WTC11 (cell line): ENCODE measurements around the gene GPR162.

Source experiments
- ZNF121 ChIP-seq: sonication (generic); formaldehyde crosslinking; IDR thresholded peaks from 2 replicates; pipeline ENCODE4 v1.8.0; 2023; ENCODE audit warnings: missing genetic modification reagents
- TF ChIP-seq, protein P1 (sequence below): fragments of 200-600 bp; IDR thresholded peaks from 2 replicates; pipeline ENCODE4 v1.8.0; 2022; ENCODE audit warnings: antibody characterized with exemption

DNA sequence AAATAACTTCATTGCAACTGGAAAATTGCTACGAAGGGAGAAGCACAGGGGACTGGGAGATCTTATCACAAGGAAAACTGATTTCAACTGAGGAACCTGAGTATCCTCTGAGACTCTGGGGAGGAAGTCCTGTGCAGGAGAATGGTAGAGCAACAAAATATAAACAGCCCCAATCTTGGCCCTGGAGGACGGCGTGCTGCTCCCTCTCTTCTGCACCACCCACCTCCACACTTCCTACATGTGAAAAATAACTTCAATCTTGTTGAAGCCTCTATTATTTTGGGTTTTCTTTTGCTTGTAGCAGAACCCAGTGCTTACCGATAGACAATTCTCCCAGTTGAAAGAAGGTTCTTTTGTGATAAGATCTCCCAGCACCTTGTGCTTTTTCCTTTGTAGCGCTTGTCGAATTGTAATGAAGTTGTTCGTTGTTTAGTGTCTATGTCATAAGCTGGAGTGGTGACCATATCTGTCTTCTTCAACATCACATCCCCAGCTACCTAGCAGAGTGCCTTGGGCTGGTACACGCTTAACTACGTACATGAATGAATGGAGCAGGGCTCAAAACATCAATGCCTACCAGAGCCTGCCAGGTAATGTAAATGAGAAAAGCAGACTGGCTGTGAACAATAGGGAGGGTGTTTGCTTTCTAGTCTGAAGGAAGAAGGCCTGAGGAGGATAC is 35.1 kb upstream of the GPR162 start:
- TF ChIP-seq, protein P1, sequence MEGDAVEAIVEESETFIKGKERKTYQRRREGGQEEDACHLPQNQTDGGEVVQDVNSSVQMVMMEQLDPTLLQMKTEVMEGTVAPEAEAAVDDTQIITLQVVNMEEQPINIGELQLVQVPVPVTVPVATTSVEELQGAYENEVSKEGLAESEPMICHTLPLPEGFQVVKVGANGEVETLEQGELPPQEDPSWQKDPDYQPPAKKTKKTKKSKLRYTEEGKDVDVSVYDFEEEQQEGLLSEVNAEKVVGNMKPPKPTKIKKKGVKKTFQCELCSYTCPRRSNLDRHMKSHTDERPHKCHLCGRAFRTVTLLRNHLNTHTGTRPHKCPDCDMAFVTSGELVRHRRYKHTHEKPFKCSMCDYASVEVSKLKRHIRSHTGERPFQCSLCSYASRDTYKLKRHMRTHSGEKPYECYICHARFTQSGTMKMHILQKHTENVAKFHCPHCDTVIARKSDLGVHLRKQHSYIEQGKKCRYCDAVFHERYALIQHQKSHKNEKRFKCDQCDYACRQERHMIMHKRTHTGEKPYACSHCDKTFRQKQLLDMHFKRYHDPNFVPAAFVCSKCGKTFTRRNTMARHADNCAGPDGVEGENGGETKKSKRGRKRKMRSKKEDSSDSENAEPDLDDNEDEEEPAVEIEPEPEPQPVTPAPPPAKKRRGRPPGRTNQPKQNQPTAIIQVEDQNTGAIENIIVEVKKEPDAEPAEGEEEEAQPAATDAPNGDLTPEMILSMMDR = no peak
- no peak for TF ChIP-seq ZNF121
